ENCODE measurements around the gene UBE2L3. TPM values are rescaled to one million over a fixed set of nuclear protein-coding genes. Genes with fewer than 3 reads are reported as not detected.

Gene UBE2L3
- total and polyA plus RNA-seq, 2 of the 13 experiments (the other 11 are each of a cell fraction or from before 2014, with no cell fraction given) = 30.2 to 58.1 TPM

GRCh38 chr22:21612858-21613257 is 45.3 kb downstream of the UBE2L3 start:
- POLR2A ChIA-PET = no interaction called here
- no peak overlapping the region for H3K9ac ChIP-seq (ENCODE audit: insufficient read depth, low read depth, low read length)
- ATAC-seq (no peak), DNase-seq (ENCODE audit: low spot score) (no peak), FAIRE-seq (no peak)
- no peak overlapping the region for H2AFZ ChIP-seq (ENCODE audit: low read length)
- intact Hi-C loops (cut with micrococcal nuclease; ENCODE audit: unreplicated experiment) (no loop called here), in situ Hi-C loops (cut with HindIII; ENCODE audit: extremely low pct_ligation_motif_present, low pct_unique_long_range_greater_than_20kb) (no loop called here)
- CTCF ChIA-PET (ENCODE audit: low intra/inter-chr PET ratio, low total read pairs) = no interaction called here
- 94% methylated on average over 6 of the region's 7 CpGs for WGBS (ENCODE audit: low lambda C conversion rate)
- peaks cover 10% of the 10 kb centered on the region; the same call in 1 of the 2 replicates for H4K20me1 ChIP-seq (ENCODE audit: insufficient read depth, low read length)
- TF ChIP-seq BCLAF1 (IDR thresholded peaks at IDR 0.05) (no peak), ZNF34 (CRISPR knock-in tag; IDR thresholded peaks at IDR 0.05; ENCODE audit: borderline replicate concordance) (no peak), KLF12 (CRISPR knock-in tag; IDR thresholded peaks at IDR 0.05; ENCODE audit: borderline replicate concordance) (no peak), NFIC (IDR thresholded peaks at IDR 0.05; ENCODE audit: low read length) (no peak), RELA (CRISPR knock-in tag; IDR thresholded peaks at IDR 0.05) (no peak), NR2F2 (IDR thresholded peaks at IDR 0.05; ENCODE audit: borderline replicate concordance, low read depth) (no peak)
- no peaks in the 10 kb centered on the region for H3K4me1 ChIP-seq (ENCODE audit: insufficient read depth, low read length)
- no peak overlapping the region for H3K4me2 ChIP-seq (ENCODE audit: low read depth, low read length)
- H3K27me3 ChIP-seq (ENCODE audit: control insufficient read depth in 1 of 2, insufficient read depth in 2 of 2, low read length in 2 of 2) = no peaks in the 10 kb centered on the region
- no peak overlapping the region for H3K27ac ChIP-seq (ENCODE audit: extremely low read length, insufficient read depth, low read length)
- peaks cover 20 to 60% of the 10 kb centered on the region in 2 experiments for H3K36me3 ChIP-seq (replicated peaks in 1 of 2; ENCODE audit: control insufficient read depth in 1 of 2, insufficient read depth in 2 of 2, low read length in 2 of 2)
- no peak overlapping the region for H3K4me3 ChIP-seq (replicated peaks in 1 of 3; ENCODE audit: insufficient read depth in 1 of 3, low read depth in 2 of 3, low read length in 3 of 3)
- H3K9me3 ChIP-seq (ENCODE audit: low read length) = no peaks in the 10 kb centered on the region
- no TSS peak for BruUV-seq (replicated peaks)
- H3K79me2 ChIP-seq (ENCODE audit: insufficient read depth, low read length) = peaks cover 42% of the 10 kb centered on the region
